SH-SY5Y (cell line): ENCODE results near the gene ADRM1.

Experiments
- GATA2 ChIP-seq: IDR thresholded peaks from 2 replicates; pipeline ENCODE4 v1.6.1; 2011; ENCODE audit warnings: mild to moderate bottlenecking, low read depth, low read length
- GATA3 ChIP-seq: IDR thresholded peaks from 2 replicates; pipeline ENCODE4 v1.6.1; 2011; ENCODE audit warnings: low read depth, mild to moderate bottlenecking, low read length, moderate library complexity

- no peak for TF ChIP-seq GATA2
- TF ChIP-seq GATA3: no peak
These were observed 13.7 kb upstream of the ADRM1 start for GRCh38 chr20:62289131-62289530.
